Measurements from ENCODE around the gene PWP1.

GRCh38 chr12:107642240-107642639 is 43.4 kb upstream of the PWP1 start:
- no peak for TF ChIP-seq CTCF (IDR thresholded peaks at IDR 0.05)
- no peak for TF ChIP-seq ZFX (IDR thresholded peaks at IDR 0.05; ENCODE audit: borderline replicate concordance)

All from 22Rv1 (cell line).